ENCODE measurements around the gene LMO7.

The LMO7 gene

GRCh38 chr13:75700552-75700951, 64.4 kb downstream of the LMO7 start:
- TF ChIP-seq CTCF (conservative IDR thresholded peaks at IDR 0.05; ENCODE audit: control insufficient read depth, insufficient read depth, low read depth, low read length): no peak
- no peak overlapping the region for H3K4me3 ChIP-seq (ENCODE audit: control insufficient read depth, low read depth, low read length)
- DNase-seq (ENCODE audit: low read depth): no peak

GRCh38 chr13:75702476-75702875, 66.3 kb downstream of the LMO7 start:
- H3K4me3 ChIP-seq (ENCODE audit: control insufficient read depth, low read depth, low read length): no peak overlapping the region
- TF ChIP-seq CTCF (conservative IDR thresholded peaks at IDR 0.05; ENCODE audit: control insufficient read depth, insufficient read depth, low read depth, low read length): no peak
- DNase-seq (ENCODE audit: low read depth): no peak

DNA sequence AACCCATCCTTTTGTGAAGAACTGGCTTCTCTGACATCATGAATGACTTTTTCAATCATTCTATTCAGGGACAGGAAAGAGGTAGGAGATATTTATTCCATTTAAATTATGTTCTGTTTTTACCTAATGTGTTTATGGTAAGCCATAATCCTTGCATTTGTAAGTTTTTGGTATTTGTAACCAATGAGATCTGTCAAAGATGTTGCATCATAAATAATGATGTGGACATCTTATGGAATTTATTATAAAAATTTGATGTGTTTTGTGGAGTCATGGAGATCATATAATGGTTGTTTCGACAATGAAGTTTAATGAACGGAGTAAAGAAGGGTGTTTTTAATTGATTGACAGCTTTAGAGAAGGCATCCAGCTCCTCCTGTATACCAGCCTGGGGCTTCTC, 67.6 kb downstream of the LMO7 start:
- DNase-seq (ENCODE audit: low read depth): no peak
- H3K4me3 ChIP-seq (ENCODE audit: control insufficient read depth, low read depth, low read length): no peak overlapping the region
- TF ChIP-seq CTCF (conservative IDR thresholded peaks at IDR 0.05; ENCODE audit: control insufficient read depth, insufficient read depth, low read depth, low read length): no peak

DNA sequence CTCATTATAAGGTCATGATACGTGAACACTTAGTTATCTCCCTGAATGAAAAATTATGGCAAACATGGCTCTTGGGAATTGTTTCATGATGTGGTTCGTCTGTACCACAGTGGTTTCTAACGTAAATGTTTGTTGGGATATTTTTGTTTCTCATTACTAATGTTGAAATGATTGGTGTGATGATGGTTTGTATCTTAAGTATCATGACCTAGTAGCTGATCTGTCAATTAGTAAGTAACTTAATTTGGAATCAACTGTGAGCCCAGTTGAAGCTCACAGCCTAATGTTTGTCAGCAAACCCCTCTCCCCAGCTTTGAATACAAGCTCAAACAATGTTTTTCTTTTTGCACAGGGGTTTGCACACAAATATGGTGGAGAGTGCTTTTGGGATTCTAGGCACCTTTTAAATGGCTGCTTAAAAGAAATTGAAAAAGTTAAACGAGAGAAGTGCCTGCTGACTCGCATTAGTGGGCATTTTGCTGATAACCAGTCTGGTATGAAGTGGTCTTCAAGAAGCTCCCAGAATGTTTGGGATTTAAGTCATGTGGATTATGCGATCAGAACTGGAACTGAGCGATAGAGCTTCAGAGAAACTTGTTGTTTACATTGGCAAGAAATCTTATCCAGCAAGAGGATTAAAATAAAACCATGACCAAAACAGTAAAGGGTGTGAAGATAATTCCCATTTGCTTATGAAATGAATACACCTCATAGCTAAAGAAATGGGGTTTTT, 68.2 kb downstream of the LMO7 start:
- no peak for TF ChIP-seq CTCF (conservative IDR thresholded peaks at IDR 0.05; ENCODE audit: control insufficient read depth, insufficient read depth, low read depth, low read length)
- DNase-seq (ENCODE audit: low read depth): peak; percentile 75

GRCh38 chr13:75704927-75705288, 68.8 kb downstream of the LMO7 start:
- peak; percentile 11 for DNase-seq (ENCODE audit: low read depth)
- TF ChIP-seq CTCF (conservative IDR thresholded peaks at IDR 0.05; ENCODE audit: control insufficient read depth, insufficient read depth, low read depth, low read length): no peak
- no peak overlapping the region for H3K4me3 ChIP-seq (ENCODE audit: control insufficient read depth, low read depth, low read length)

More for the DNA sequence above, 68.2 kb downstream of the LMO7 start:
- no peak overlapping the region for H3K4me3 ChIP-seq (ENCODE audit: control insufficient read depth, low read depth, low read length)

DNA sequence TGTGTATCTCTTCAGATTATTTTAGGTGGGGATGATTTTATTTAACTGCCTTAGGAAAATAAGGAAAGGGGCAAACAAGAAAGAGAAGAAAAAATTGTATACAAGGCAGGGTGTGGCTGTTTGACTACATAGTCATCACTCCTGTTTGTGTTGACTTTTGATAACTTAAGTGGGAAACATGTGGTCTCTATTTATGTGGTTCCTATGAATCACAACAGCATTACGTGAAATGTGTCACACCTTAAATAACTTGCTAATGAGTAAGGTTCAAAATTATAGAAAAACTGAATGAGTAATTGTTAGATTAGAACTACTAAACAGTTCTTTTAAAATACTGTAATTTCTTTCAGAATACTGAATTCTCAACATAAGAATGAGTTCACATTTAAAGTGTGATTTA, 69.3 kb downstream of the LMO7 start:
- peak; percentile 92 for DNase-seq (ENCODE audit: low read depth)
- no peak for TF ChIP-seq CTCF (conservative IDR thresholded peaks at IDR 0.05; ENCODE audit: control insufficient read depth, insufficient read depth, low read depth, low read length)

DNA sequence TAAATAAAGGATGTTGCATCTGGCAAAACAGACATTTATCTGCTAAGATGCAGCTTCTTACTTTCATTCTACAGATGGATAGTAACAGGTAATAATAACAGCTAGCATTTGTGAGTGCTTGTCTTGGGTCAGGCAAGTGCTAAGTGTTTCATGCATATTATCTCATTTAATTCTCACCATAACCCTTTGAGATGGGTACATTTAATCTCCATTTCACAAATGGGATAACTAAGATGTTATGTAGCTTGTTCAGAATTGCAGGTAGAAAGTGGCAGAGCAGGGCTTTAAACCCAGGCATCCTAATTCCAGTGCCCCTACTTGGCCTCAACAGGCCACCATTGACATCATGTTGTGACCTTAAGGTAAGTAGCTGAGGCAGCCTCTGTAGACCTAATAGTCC, 69.8 kb downstream of the LMO7 start:
- TF ChIP-seq CTCF (conservative IDR thresholded peaks at IDR 0.05; ENCODE audit: control insufficient read depth, insufficient read depth, low read depth, low read length): no peak
- DNase-seq (ENCODE audit: low read depth): no peak
- no peak overlapping the region for H3K4me3 ChIP-seq (ENCODE audit: control insufficient read depth, low read depth, low read length)

More for the DNA sequence above, 69.3 kb downstream of the LMO7 start:
- H3K4me3 ChIP-seq (ENCODE audit: control insufficient read depth, low read depth, low read length): no peak overlapping the region
